A673 (cell line): Measurements from ENCODE around the gene MALAT1. TPM values are rescaled to one million over a fixed set of nuclear protein-coding genes. Genes with fewer than 3 reads are reported as not detected.

Experiments
- BruUV-seq: library from RNA; stranded (reverse); fragments of 400-500 nt; replicated peaks from 2 replicates; lab custom pipeline; 2021; lab: Mats Ljungman, UMichigan
- CTCF ChIA-PET: fragments of 300-600 bp; sonication (Branson Sonifier 250); formaldehyde crosslinking; loops from one replicate; lab custom pipeline; 2022; ENCODE audit warnings: antibody characterized with exemption; lab: Charles Lee
- POLR2A ChIA-PET: fragments of 300-600 bp; sonication (Branson Sonifier 250); formaldehyde crosslinking; loops from one replicate; lab custom pipeline; 2022; ENCODE audit warnings: antibody characterized with exemption; ENCODE audit not compliant: low non-redundant PET; lab: Charles Lee
- DNase-seq: peaks from one replicate; pipeline ENCODE4 v3.0.0-alpha.2; 2015; ENCODE audit warnings: low spot score
- H3K27ac ChIP-seq: fragments of 200-600 bp; sonication (generic); 2 replicates; pipeline ENCODE4 v1.5.1; 2016; ENCODE audit warnings: mixed run types, low read depth, mild to moderate bottlenecking, mixed read lengths, antibody characterized with exemption, low read length; ENCODE audit not compliant: poor library complexity, severe bottlenecking
- H3K27me3 ChIP-seq: fragments of 200-600 bp; sonication (generic); replicated peaks from 2 replicates; pipeline ENCODE4 v1.6.1; 2017; ENCODE audit warnings: mixed run types, low read depth, mild to moderate bottlenecking, mixed read lengths, antibody characterized with exemption, low read length; ENCODE audit not compliant: insufficient read depth, poor library complexity
- H3K36me3 ChIP-seq: fragments of 200-600 bp; sonication (generic); 2 replicates; pipeline ENCODE4 v1.6.1; 2016; ENCODE audit warnings: mixed run types, mild to moderate bottlenecking, mixed read lengths, antibody characterized with exemption, low read length; ENCODE audit not compliant: insufficient read depth, poor library complexity, severe bottlenecking
- H3K4me1 ChIP-seq: fragments of 200-600 bp; sonication (generic); 2 replicates; pipeline ENCODE4 v1.6.1; 2017; ENCODE audit warnings: mixed run types, mild to moderate bottlenecking, mixed read lengths, antibody characterized with exemption, low read length; ENCODE audit not compliant: insufficient read depth, poor library complexity, severe bottlenecking
- H3K4me3 ChIP-seq: fragments of 200-600 bp; sonication (generic); 2 replicates; pipeline ENCODE4 v1.5.1; 2016; ENCODE audit warnings: low read depth, mixed run types, mild to moderate bottlenecking, mixed read lengths, low read length; ENCODE audit not compliant: poor library complexity, severe bottlenecking
- H3K9me3 ChIP-seq: fragments of 200-600 bp; sonication (generic); 2 replicates; pipeline ENCODE4 v1.6.1; 2016; ENCODE audit warnings: mixed run types, low read depth, mild to moderate bottlenecking, mixed read lengths, antibody characterized with exemption, low read length; ENCODE audit not compliant: poor library complexity, severe bottlenecking
- CTCF ChIP-seq: fragments of 300-800, 200-600 bp; sonication (generic); conservative IDR thresholded peaks from 2 replicates; pipeline ENCODE4 v1.5.1; 2017; ENCODE audit warnings: low read depth, mild to moderate bottlenecking, antibody characterized with exemption, low read length, moderate library complexity, mixed read lengths
- EZH2 ChIP-seq: fragments of 200-600 bp; sonication (generic); IDR thresholded peaks from 2 replicates; pipeline ENCODE4 v1.6.1; 2017; ENCODE audit warnings: borderline replicate concordance, low read depth, mild to moderate bottlenecking, mixed read lengths, antibody characterized with exemption, low read length; ENCODE audit not compliant: poor library complexity, severe bottlenecking
- intact Hi-C: fragments of 100-400 bp; cut with micrococcal nuclease; formaldehyde crosslinking; loops from one replicate; pipeline ENCODE4 v1.10.0; 2022; ENCODE audit not compliant: unreplicated experiment
- total RNA-seq: library from RNA; stranded (reverse); gene quantifications from 2 replicates; pipeline ENCODE4 v1.2.3, GENCODE V29; 2021

Gene MALAT1
- total RNA-seq, 1 experiment from 2014 or later, result 4,586 TPM

DNA sequence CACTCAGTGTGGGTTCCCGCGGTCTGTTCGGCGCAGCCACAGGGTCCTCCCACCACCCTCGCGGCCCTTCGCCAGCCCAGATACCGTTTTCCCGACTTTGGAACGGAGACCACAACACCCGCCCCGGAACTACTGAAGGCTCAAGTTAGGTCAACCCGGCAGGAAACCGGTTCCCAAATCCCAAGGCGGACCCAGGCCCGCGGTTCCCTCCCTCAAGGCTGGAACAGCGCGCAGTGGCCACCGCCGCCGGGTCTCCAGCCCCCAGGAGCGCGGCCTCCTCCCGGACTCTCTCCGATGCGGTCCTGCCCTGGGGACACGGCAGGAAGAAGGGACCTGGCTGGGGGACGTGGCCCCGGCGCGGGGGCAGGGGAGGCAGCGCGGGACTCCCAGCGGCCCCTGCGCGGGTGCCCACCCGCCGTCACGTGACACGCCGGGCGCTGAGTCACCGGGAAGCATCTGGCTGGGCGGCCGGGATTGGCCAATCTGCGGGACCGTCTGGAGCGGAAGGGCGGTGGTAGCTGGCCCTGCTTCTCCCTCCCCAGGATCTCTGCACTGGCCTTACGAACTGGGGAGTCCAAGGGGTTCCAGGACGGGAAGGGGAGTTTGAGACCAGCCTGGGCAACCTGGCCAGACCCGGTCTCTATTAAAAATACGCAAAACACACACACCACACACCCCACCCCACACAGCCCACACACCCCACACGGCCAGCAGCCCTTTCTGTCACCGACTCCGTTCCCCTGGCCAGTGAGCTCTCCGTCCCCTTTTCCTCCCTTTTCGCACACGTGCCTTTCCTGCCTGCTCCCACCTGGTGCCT, 21.5 kb upstream of the MALAT1 start:
- POLR2A ChIA-PET, result interaction anchor here (0.6 to 1.3 kb wide), 7 partner anchors 12 to 99 kb away, joined by 3 to 5 read pairs (median 4); no protein-coding TSS in a partner anchor
- Histone ChIP-seq H3K4me3 (peak overlapping the region; percentile 68), H3K9me3 (no peaks in the 10 kb centered on the region), H3K4me1 (peaks cover 21% of the 10 kb centered on the region), H3K27ac (peak overlapping the region; percentile 96), H3K36me3 (no peaks in the 10 kb centered on the region), H3K27me3 (no peaks in the 10 kb centered on the region)
- DNase-seq, result peak; percentile 97
- no TSS peak for BruUV-seq
- TF ChIP-seq CTCF (no peak), EZH2 (no peak)
- CTCF ChIA-PET, result interaction anchor here (0.8 to 0.9 kb wide), 2 partner anchors 11 to 31 kb away, joined by 3 to 4 read pairs; no protein-coding TSS in a partner anchor
- intact Hi-C loops, result loop anchor here (2.0 kb wide), 1 partner anchor 55 kb away; the partner anchor contains the start of gene NEAT1

GRCh38 chr11:65478388-65479183, 20.3 kb upstream of the MALAT1 start:
- Histone ChIP-seq H3K4me3 (no peak overlapping the region), H3K27me3 (no peaks in the 10 kb centered on the region), H3K9me3 (no peaks in the 10 kb centered on the region), H3K36me3 (no peaks in the 10 kb centered on the region), H3K27ac (peak overlapping the region; percentile 18), H3K4me1 (peaks cover 19% of the 10 kb centered on the region)
- no peak for DNase-seq
- ChIA-PET POLR2A (interaction anchor here (0.5 to 1.3 kb wide), 5 partner anchors 11 to 21 kb away, joined by 3 to 8 read pairs (median 4); no protein-coding TSS in a partner anchor), CTCF (interaction anchor here (1.0 kb wide), 1 partner anchor 29 kb away, joined by 24 read pairs; no protein-coding TSS in a partner anchor)
- no TSS peak for BruUV-seq
- intact Hi-C loops, result no loop called here
- TF ChIP-seq EZH2, result no peak
- TF ChIP-seq CTCF, result no peak
